Stimulated activated CD4-positive, alpha-beta T cell treated with anti-CD3 and anti-CD28 coated beads, TNF-alpha, amount 100 ng/mL, for 4 hours (primary cell): ENCODE data around the gene PAFAH1B1.
"Not testable (repeated sequence)": the region's sequence is repeated elsewhere in the genome, so short reads cannot be mapped to it uniquely, and the experiment has no call there.

Source experiments
- DNase-seq, 3 experiments: peaks; one replicate each; pipeline ENCODE4 v3.0.0-alpha.2; 2020; ENCODE audit warnings: low read depth in 3 of 3

PAFAH1B1 gene

DNA sequence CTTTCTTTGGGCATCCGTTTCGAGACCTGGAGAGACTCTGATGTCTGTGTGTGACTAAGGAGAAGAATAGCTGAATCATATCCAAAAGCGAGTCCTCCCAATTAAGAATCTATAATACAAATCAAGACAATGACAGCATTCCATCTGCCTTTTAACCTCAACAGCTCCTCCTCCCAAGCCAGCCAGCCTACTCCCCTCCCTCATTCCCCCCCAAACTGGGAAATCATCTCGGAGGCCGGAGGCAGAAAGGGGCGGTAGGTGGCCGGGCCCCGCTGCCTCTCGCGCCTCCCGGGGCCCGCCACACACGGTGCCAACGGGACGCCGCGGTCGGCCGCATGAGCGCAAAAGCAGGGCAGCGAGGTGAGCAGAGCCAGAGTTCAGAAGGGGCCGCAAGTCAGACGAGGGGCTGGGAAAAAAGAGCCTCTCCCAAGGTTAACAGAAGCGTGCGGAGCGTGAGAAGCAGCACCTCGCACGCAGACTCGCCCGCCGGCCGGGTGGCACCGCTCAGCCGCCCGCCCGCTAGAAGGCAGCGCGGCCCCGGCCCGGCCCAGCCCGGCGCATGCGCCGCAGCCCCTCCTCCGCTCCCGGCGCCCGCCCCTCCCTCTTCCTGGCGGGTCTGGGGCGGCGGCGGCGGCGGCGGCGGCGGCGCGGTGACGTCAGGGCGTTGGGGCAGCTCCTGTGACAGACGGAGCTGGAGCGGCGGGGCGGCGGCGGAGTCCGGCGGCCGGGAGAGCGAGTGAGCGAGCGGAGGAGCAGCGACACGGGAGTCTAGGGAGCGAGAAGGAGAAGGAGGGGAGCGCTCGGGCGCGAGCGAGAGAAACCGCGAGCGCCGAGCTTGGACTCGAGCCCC lies at the start of gene PAFAH1B1:
Gene PAFAH1B1 (plus strand): TSS at position 684 of the 850 bp plus-strand sequence. CDS start 44,635 bp downstream, outside the sequence.
- DNase-seq = peak; percentile 90 to 92 (median 92)

GRCh38 chr17:2545393-2545792 lies 48.1 kb upstream of the PAFAH1B1 start:
- no peak for DNase-seq

GRCh38 chr17:2547176-2547575 lies 46.3 kb upstream of the PAFAH1B1 start:
- DNase-seq = no peak

DNA sequence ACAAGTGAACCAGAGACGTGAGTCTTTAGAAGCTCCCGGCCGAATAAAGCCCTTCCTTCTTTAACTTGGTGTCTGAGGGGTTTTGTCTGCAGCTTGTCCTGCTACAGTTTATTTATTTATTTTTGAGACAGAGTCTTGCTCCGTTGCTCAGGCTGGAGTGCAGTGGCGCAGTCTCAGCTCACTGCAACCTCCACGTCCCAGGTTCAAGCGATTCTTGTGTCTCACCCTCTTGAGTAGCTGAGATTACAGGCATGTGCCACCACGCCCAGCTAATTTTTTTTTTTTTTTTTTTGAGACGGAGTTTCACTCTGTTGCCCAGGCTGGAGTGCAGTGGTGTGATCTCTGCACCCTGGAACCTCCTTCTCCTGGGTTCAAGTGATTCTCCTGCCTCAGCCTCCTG lies 45.4 kb upstream of the PAFAH1B1 start:
- DNase-seq = not testable (repeated sequence)

DNA sequence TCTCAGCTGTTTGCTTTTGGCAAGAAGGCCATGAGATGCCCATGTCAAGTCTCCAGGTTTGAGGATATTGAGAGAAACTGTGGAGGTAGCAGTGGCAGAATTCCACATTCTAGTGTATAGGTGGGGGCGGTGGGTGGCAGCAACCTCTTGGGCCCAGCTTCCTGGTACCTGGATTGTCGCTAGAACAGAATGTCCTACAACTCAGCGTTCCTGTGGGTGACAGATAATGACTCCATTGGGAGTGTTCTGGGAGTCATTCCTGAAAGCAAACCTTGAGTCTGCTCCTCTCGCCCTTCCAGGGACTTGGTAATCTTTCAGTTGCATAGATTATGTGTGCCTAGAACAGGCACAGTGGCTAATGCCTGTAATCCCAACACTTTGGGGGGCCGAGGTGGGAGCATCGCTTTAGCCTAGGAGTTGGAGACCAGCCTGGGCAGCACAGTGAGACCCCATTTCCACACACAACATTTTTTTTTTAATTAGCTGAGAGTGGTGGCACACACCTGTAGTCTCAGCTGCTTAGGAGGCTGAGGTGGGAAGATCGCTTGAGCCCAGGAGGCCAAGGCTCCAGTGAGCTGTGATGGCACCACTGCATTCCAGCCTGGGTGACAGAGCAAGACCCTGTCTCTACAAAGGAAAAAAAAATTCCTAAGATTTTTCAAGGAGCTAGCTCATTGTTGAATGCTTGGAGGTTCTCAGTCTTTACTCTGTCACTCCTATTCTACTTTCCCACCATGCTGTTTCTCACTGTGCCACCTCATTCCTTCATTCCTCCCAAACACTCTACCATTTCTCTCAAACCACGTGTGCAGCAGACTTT lies 43.9 kb upstream of the PAFAH1B1 start:
- no peak for DNase-seq

DNA sequence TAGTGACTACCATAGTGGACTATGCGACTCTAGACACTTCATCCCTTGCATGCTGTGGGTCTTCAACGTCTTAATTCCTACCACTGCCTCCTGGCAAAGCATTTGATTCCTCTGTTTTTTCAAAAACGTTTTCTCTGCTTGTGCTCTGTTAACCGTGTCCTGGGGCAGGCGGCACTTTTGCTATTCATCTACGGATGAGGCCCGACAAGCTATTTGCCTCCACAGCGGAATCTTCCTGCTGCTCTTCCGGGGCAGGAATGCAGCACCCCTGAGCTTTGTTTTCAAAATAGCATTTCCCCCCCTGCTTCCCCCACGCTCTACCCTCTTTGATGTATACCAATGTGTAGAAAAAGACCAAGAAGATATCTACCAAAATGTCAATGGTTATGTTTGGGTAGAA lies 42.0 kb upstream of the PAFAH1B1 start:
- DNase-seq = no peak

DNA sequence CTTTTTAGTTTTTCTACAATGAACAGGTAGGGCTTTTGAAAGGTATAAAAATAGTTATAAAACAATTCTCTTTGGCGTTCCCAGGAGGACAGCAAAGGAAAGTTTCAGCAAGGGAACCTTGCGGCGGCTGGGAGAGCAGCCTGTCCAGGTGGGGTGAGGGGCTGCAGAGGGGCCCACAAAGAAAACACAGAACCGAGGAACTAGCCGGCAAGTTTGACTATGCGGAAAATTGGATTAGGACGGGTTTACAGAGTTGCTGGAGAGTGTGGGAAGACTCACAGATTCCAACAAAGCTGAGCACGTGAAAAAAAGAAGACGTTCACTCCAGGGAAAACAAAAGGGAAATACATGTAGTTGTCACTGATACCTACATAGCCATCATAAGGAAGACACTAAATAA lies 41.5 kb upstream of the PAFAH1B1 start:
- DNase-seq = no peak

- no peak for DNase-seq
These were observed 32.8 kb upstream of the PAFAH1B1 start for GRCh38 chr17:2560658-2561057.

- no peak for DNase-seq
These were observed 31.1 kb upstream of the PAFAH1B1 start for GRCh38 chr17:2562162-2562858.

- no peak for DNase-seq
These were observed 30.4 kb upstream of the PAFAH1B1 start for GRCh38 chr17:2563061-2563460.

DNA sequence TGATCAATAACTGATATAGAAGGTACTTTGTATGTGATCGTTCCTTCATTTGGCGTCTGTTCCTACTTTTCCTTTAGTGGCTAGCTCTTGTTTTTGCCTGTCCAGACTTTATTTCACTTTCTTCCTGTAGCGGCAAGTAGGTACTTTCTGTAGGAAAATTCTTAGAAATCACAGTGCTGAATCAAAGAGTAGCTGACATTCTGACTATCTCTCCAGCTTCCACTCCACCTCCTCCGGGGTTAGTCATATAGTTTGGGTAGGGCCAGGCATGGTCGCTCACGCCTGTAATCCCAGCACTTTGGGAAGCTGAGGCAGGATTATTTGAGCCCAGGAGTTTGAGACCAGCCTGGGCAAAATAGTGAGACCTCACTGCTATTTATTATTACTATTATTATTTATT lies 29.9 kb upstream of the PAFAH1B1 start:
- no peak for DNase-seq

DNA sequence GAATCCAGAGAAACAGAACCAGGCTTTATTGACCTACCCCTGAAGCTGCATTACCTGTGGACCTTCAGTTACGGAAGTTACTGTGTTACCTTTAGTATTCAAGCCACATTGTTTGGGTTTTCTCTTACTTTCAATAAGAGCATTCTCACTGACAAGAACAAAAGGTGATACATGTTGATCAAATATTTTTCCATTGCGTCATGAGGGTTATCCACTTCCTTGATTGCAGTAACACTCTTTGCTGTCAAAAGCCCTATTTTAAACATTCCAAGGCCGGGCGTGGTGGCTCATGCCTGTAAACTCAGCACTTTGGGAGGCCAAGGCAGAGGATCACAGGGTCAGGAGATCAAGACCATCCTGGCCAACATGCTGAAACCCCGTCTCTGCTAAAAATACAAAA lies 28.6 kb upstream of the PAFAH1B1 start:
- DNase-seq = no peak

DNA sequence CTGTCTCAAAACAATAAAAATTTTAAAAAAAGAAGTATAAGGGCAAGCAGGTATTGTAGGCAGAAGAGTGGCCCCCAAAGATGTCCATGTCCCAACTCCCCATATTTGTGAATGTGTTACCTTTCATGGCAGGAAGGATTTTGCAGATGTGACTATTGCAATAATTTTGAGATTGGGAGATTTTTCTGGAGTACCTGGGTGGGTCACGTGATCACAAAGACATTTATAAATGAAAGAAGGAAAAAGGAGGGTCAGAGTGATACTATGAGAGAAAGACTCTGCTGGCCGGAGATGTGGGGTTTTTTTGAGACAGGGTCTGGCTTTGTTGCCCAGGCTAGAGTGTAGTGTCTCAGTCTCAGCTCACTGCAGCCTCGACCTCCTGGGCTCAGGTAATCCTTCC lies 27.4 kb upstream of the PAFAH1B1 start:
- no peak for DNase-seq

- DNase-seq = no peak
These were observed 21.7 kb upstream of the PAFAH1B1 start for GRCh38 chr17:2571523-2572303.

- not testable (repeated sequence) for DNase-seq
These were observed 21.2 kb upstream of the PAFAH1B1 start for GRCh38 chr17:2572304-2572609.

GRCh38 chr17:2580151-2580550 lies 13.3 kb upstream of the PAFAH1B1 start:
- DNase-seq = no peak

DNA sequence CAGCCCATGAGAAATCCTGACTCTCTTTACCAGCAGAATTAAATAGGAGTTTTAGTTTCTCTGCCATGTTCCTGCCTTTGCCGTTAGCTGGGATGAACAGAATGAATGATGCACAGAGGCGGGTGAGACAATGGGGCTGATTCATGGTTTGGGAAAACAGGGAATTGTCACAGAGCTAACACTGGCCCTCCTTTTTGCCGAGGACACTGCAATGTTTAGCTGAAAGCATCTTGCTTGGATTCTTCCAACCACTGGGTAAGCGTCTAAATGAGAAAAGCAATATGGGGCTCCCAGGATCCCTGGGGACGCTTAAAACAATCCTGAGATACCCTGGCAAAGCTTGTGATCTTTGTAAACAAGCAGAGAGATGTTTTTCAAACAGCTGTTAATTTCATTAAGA lies 12.8 kb upstream of the PAFAH1B1 start:
- no peak for DNase-seq

DNA sequence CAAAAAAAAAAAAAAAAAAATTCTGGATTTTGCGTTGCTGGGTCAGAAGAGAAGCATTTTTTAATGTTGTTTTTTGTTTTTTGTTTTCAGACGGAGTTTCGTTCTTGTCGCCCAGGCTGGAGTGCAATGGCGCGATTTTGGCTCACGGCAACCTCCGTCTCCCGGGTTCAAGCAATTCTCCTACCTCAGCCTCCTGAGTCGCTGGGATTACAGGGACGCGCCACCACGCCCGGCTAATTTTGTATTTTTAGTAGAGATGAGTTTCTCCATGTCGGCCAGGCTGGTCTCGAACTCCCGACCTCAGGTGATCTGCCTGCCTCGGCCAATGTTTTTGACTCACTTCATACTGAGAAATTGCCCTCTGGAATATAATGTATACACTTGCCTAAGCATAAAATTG lies 11.0 kb upstream of the PAFAH1B1 start:
- no peak for DNase-seq

DNA sequence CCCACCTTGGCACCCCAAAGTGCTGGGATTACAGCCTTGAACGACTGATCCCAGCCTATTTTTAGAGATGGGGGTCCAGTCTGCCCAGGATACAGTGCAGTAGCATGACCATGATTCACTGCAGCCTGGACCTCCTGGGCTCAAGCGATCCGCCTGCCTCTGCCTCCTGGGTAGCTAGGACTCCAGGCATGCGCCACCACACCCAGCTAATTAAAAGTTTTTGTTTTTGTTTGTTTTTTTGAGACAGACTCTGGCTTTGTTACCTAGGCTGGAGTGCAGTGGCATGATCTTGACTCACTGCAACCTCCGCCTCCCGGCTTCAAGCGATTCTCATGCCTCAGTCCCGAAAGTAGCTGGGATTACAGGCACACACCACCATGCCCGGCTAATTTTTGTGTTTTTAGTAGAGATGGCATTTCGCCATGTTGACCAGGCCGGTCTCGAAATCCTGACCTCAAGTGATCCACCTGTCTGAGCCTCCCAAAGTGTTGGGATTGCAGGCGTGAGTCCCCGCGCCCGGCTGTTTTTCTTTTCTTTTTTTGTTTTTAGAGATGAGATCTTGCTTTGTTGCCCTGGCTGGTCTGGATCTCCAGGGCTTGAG lies 2.3 kb upstream of the PAFAH1B1 start:
- no peak for DNase-seq

GRCh38 chr17:2593821-2594721 lies 617 bp downstream of the PAFAH1B1 start:
- peak; percentile 71 to 79 (median 72) for DNase-seq
